Liver (tissue), 9 donors: ENCODE measurements around the gene LAMA2. TPM values are rescaled to one million over a fixed set of nuclear protein-coding genes. Genes with fewer than 3 reads are reported as not detected.
A peak's percentile ranks its signal among the peaks of the same experiment; 100 is the strongest.

Experiments used
- DNase-seq: peaks from one replicate; pipeline ENCODE4 v3.0.0-alpha.2; 2017; ENCODE audit warnings: low spot score
- H3K27ac ChIP-seq, 2 donors: one replicate each; pipeline ENCODE4 v1.7.0; 2013; ENCODE audit warnings: inconsistent platforms in 2 of 2, low read length in 2 of 2, control low read depth in 1 of 2, low read depth in 1 of 2, mild to moderate bottlenecking in 1 of 2
- H3K27me3 ChIP-seq, 4 donors: one replicate each; pipeline versions ENCODE4 v1.6.1 to v1.7.0; 2013; ENCODE audit warnings: low read length in 3 of 4, inconsistent platforms in 1 of 4, mild to moderate bottlenecking in 1 of 4, moderate library complexity in 1 of 4; ENCODE audit not compliant: control insufficient read depth in 4 of 4, insufficient read depth in 4 of 4
- H3K36me3 ChIP-seq, 4 donors: one replicate each; pipeline versions ENCODE4 v1.6.1 to v1.7.0; 2013; ENCODE audit warnings: low read length in 3 of 4, mild to moderate bottlenecking in 3 of 4, low read depth in 1 of 4, moderate library complexity in 1 of 4; ENCODE audit not compliant: control insufficient read depth in 4 of 4, insufficient read depth in 3 of 4
- H3K4me1 ChIP-seq, 4 donors: one replicate each; pipeline versions ENCODE4 v1.6.1 to v1.7.0; 2013; ENCODE audit warnings: low read length in 3 of 4, mild to moderate bottlenecking in 3 of 4, moderate library complexity in 1 of 4; ENCODE audit not compliant: control insufficient read depth in 4 of 4, insufficient read depth in 4 of 4
- H3K4me3 ChIP-seq, 3 donors: one replicate each; pipeline versions ENCODE4 v1.6.1 to v1.7.0; 2013; ENCODE audit warnings: low read length in 3 of 3, control low read depth in 1 of 3, low read depth in 1 of 3, mild to moderate bottlenecking in 1 of 3
- H3K9ac ChIP-seq, 2 donors: one replicate each; pipeline ENCODE4 v1.7.0; 2013; ENCODE audit warnings: low read length in 2 of 2, mild to moderate bottlenecking in 2 of 2, moderate library complexity in 2 of 2, control low read depth in 1 of 2, low read depth in 1 of 2
- H3K9me3 ChIP-seq, 4 donors: one replicate each; pipeline versions ENCODE4 v1.6.1 to v1.7.0; 2013; ENCODE audit warnings: low read length in 3 of 4; ENCODE audit not compliant: control insufficient read depth in 4 of 4
- ATF3 ChIP-seq: IDR thresholded peaks from 2 replicates; pipeline ENCODE4 v1.6.1; 2016; ENCODE audit warnings: antibody characterized with exemption
- FOXA2 ChIP-seq: IDR thresholded peaks from 2 replicates; pipeline ENCODE4 v1.6.1; 2016; ENCODE audit warnings: antibody characterized with exemption
- GABPA ChIP-seq, 2 donors: IDR thresholded peaks in 1 of 2; conservative IDR thresholded peaks in 1 of 2; 2 replicates each; pipeline ENCODE4 v1.6.1; 2016; ENCODE audit warnings: antibody characterized with exemption in 2 of 2, mild to moderate bottlenecking in 1 of 2, moderate library complexity in 1 of 2
- HNF4A ChIP-seq, 2 donors: conservative IDR thresholded peaks; 2 replicates each; pipeline ENCODE4 v1.6.1; 2016; ENCODE audit warnings: antibody characterized with exemption in 2 of 2, mild to moderate bottlenecking in 2 of 2
- HNF4G ChIP-seq: IDR thresholded peaks from 2 replicates; pipeline ENCODE4 v1.6.1; 2016; ENCODE audit warnings: antibody characterized with exemption
- JUND ChIP-seq, 2 donors: IDR thresholded peaks; 2 replicates each; pipeline ENCODE4 v1.6.1; 2016; ENCODE audit warnings: antibody characterized with exemption in 2 of 2
- MAX ChIP-seq: IDR thresholded peaks from 2 replicates; pipeline ENCODE4 v1.6.1; 2016; ENCODE audit warnings: antibody characterized with exemption
- NR2F2 ChIP-seq: IDR thresholded peaks from 2 replicates; pipeline ENCODE4 v1.6.1; 2016; ENCODE audit warnings: antibody characterized with exemption
- RAD21 ChIP-seq, 2 donors: IDR thresholded peaks; 2 replicates each; pipeline ENCODE4 v1.6.1; 2016; ENCODE audit warnings: antibody characterized with exemption in 2 of 2, mild to moderate bottlenecking in 2 of 2
- REST ChIP-seq: IDR thresholded peaks from 2 replicates; pipeline ENCODE4 v1.6.1; 2016; ENCODE audit warnings: antibody characterized with exemption, mild to moderate bottlenecking
- SP1 ChIP-seq: IDR thresholded peaks from 2 replicates; pipeline ENCODE4 v1.6.1; 2018; ENCODE audit warnings: antibody characterized with exemption, mild to moderate bottlenecking
- YY1 ChIP-seq: IDR thresholded peaks from 2 replicates; pipeline ENCODE4 v1.6.1; 2016; ENCODE audit warnings: antibody characterized with exemption, mild to moderate bottlenecking
- ZBTB33 ChIP-seq: IDR thresholded peaks from 2 replicates; pipeline ENCODE4 v1.6.1; 2016; ENCODE audit warnings: antibody characterized with exemption
- WGBS: extraction: QIAGEN DNeasy Blood & Tissue Kit; methylation state at CpG from one replicate; pipeline ENCODE4 v1.1.7; 2013; 5-methylcytosine and 5-hydroxymethylcytosine counted together
- polyA plus RNA-seq, 2 donors: library from polyadenylated mRNA; stranded (reverse) in 1 of 2; unstranded in 1 of 2; fragments of 200-250 nt in 1 of 2; fragments of >200 nt in 1 of 2; fragmentation: Nextera tagmentation in 1 of 2; extraction: Ambion mirVana in 1 of 2; gene quantifications; one replicate each; pipeline versions ENCODE4 v1.2.1 to v1.2.3, GENCODE V29; 2013 to 2015
- total RNA-seq, 2 donors: library from RNA; depleted of rRNA; stranded (reverse); fragments of >200 nt; gene quantifications; one replicate each; pipeline ENCODE4 v1.2.3, GENCODE V29; 2014
- donor health status: healthy.
- donor health status: healthy.
- donor health status: healthy.
- donor health status: healthy.
- donor health status: healthy.

Gene LAMA2
- total and polyA plus RNA-seq, 4 donors = 1.3 to 17.0 (median 3.0) TPM

GRCh38 chr6:129279343-129280292 is 396.7 kb downstream of the LAMA2 start (continued):
- TF ChIP-seq ZBTB33 = no peak
- no peak for TF ChIP-seq SP1
- TF ChIP-seq FOXA2 = no peak
- TF ChIP-seq YY1 = no peak
- no peak for TF ChIP-seq MAX

- TF ChIP-seq MAX (no peak), FOXA2 (no peak), HNF4G (no peak), GABPA (IDR thresholded peaks at IDR 0.05 in 1 of 2, conservative IDR thresholded peaks at IDR 0.05 in 1 of 2) (no peak), RAD21 (IDR thresholded peaks at IDR 0.05) (no peak), YY1 (no peak), NR2F2 (no peak), SP1 (no peak), HNF4A (conservative IDR thresholded peaks at IDR 0.05) (no peak)
- no peaks in the 10 kb centered on the region for H3K36me3 ChIP-seq
- H3K27ac ChIP-seq = no peak overlapping the region
- H3K9ac ChIP-seq = no peak overlapping the region
- DNase-seq = no peak
- H3K4me3 ChIP-seq = no peak overlapping the region
- H3K27me3 ChIP-seq = peaks cover 0 to 6% (median 1%) of the 10 kb centered on the region in 4 donors
- no peaks in the 10 kb centered on the region for H3K4me1 ChIP-seq
- H3K9me3 ChIP-seq = no peaks in the 10 kb centered on the region
These were observed 397.3 kb downstream of the LAMA2 start for GRCh38 chr6:129280293-129280644.

- TF ChIP-seq REST (peak; percentile 84), ATF3 (no peak), JUND (IDR thresholded peaks at IDR 0.05) (no peak)
- no peak overlapping the region for H3K27ac ChIP-seq
- DNase-seq = no peak
- H3K4me1 ChIP-seq = no peaks in the 10 kb centered on the region
- H3K9ac ChIP-seq = no peak overlapping the region
- no peaks in the 10 kb centered on the region for H3K36me3 ChIP-seq
- no peaks in the 10 kb centered on the region for H3K9me3 ChIP-seq
- peaks cover 0 to 6% (median 1%) of the 10 kb centered on the region in 4 donors for H3K27me3 ChIP-seq
- WGBS = 29% methylated on average over 1 of the region's 1 CpG
- no peak overlapping the region for H3K4me3 ChIP-seq
These were observed 397.8 kb downstream of the LAMA2 start for GRCh38 chr6:129280749-129281148.
